SU-DHL-6 (cell line): Measurements from ENCODE around the gene SERPINI1.

Experiments
- H2AFZ ChIP-seq: fragments of 200-600 bp; sonication (generic); 2 replicates; pipeline ENCODE4 v1.6.1; 2014; ENCODE audit warnings: low read depth, mild to moderate bottlenecking, moderate library complexity, mixed read lengths, antibody characterized with exemption, low read length; ENCODE audit not compliant: severe bottlenecking
- H3F3A ChIP-seq: fragments of 200-600 bp; shearing (Covaris generic); 2 replicates; pipeline ENCODE4 v1.6.0; 2016; ENCODE audit warnings: antibody characterized with exemption, mild to moderate bottlenecking; ENCODE audit not compliant: insufficient read depth
- H3K27ac ChIP-seq: fragments of 200-600 bp; sonication (generic); 2 replicates; pipeline ENCODE4 v1.5.1; 2016; ENCODE audit warnings: low read depth, mild to moderate bottlenecking, low read length, moderate library complexity, mixed read lengths
- H3K27me3 ChIP-seq: fragments of 200-600 bp; sonication (generic), shearing (Covaris generic); 2 replicates; pipeline ENCODE4 v1.6.0; 2014; ENCODE audit warnings: mild to moderate bottlenecking, low read length
- H3K36me3 ChIP-seq: fragments of 200-600 bp; sonication (generic); 2 replicates; pipeline ENCODE4 v1.6.1; 2014; ENCODE audit warnings: mild to moderate bottlenecking, low read length, mixed read lengths
- H3K4me2 ChIP-seq: fragments of 300-600, 200-600 bp; shearing (Covaris generic), sonication (generic); 2 replicates; pipeline ENCODE4 v1.6.0; 2014; ENCODE audit warnings: low read length, low read depth, mild to moderate bottlenecking; ENCODE audit not compliant: poor library complexity, severe bottlenecking
- H3K4me3 ChIP-seq: fragments of 200-600 bp; sonication (generic); 2 replicates; pipeline ENCODE4 v1.5.1; 2014; ENCODE audit warnings: antibody characterized with exemption, low read length, mild to moderate bottlenecking, mixed read lengths; ENCODE audit not compliant: insufficient read depth, poor library complexity, severe bottlenecking
- H3K79me2 ChIP-seq: fragments of 200-600 bp; sonication (generic); 2 replicates; pipeline ENCODE4 v1.6.1; 2014; ENCODE audit warnings: mild to moderate bottlenecking, low read length, moderate library complexity; ENCODE audit not compliant: insufficient read depth
- H3K9ac ChIP-seq: fragments of 200-600 bp; sonication (generic); 2 replicates; pipeline ENCODE4 v1.7.0; 2014; ENCODE audit warnings: mild to moderate bottlenecking, low read length
- H3K9me2 ChIP-seq: fragments of 200-600 bp; sonication (generic); replicated peaks from 2 replicates; pipeline ENCODE4 v1.6.1; 2014; ENCODE audit warnings: low read length; ENCODE audit not compliant: insufficient read depth
- H3K9me3 ChIP-seq: fragments of 200-600 bp; sonication (generic); 2 replicates; pipeline ENCODE4 v1.6.1; 2014; ENCODE audit warnings: low read length, mixed read lengths; ENCODE audit not compliant: insufficient read depth
- H4K20me1 ChIP-seq: fragments of 200-600 bp; sonication (generic); 2 replicates; pipeline ENCODE4 v1.6.1; 2014; ENCODE audit warnings: low read depth, mild to moderate bottlenecking, antibody characterized with exemption, low read length, moderate library complexity, mixed read lengths
- CTCF ChIP-seq: fragments of 200-600 bp; sonication (generic); IDR thresholded peaks from one replicate; pipeline ENCODE4 v1.5.1; 2017; ENCODE audit warnings: antibody characterized with exemption, mild to moderate bottlenecking, low read length, moderate library complexity; ENCODE audit not compliant: insufficient read depth, poor library complexity, severe bottlenecking
- EZH2phosphoT487 ChIP-seq: fragments of 200-600 bp; sonication (generic), shearing (Covaris generic); conservative IDR thresholded peaks from 2 replicates; pipeline ENCODE4 v1.6.1; 2018; ENCODE audit warnings: mild to moderate bottlenecking, antibody characterized with exemption, low read length, moderate library complexity, mixed read lengths

SERPINI1 gene

DNA sequence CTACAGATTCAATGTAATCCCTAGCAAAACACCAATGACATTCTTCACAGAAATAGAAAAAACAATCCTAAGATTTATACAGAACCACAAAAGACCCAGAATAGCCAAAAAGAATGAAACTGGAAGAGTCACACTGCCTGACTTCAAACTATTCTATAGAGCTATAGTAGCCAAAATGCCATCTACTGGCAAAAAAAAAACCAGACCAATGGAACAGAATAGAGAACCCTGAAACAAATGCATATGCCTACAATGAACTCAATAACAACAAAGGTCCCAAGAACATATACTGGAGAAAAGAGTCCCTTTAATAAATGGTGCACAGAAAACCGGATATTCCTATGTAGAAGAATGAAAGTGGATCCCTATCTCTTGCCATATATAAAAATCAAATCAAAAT lies 20.6 kb upstream of the SERPINI1 start:
- Histone ChIP-seq H3K79me2 (peaks cover 73% of the 10 kb centered on the region), H3F3A (no peaks in the 10 kb centered on the region), H3K4me2 (no peak overlapping the region), H3K27me3 (no peaks in the 10 kb centered on the region), H3K9ac (no peak overlapping the region), H3K9me2 (no peaks in the 10 kb centered on the region), H3K36me3 (peaks cover 31% of the 10 kb centered on the region), H3K27ac (no peak overlapping the region), H3K9me3 (no peaks in the 10 kb centered on the region), H2AFZ (no peak overlapping the region), H4K20me1 (peaks cover 17% of the 10 kb centered on the region; the same call in 1 of the 2 replicates), H3K4me3 (no peak overlapping the region)
- no peak for TF ChIP-seq EZH2phosphoT487
- no peak for TF ChIP-seq CTCF

GRCh38 chr3:167716920-167717319 lies 18.6 kb upstream of the SERPINI1 start:
- Histone ChIP-seq H3K4me3 (no peak overlapping the region), H3K4me2 (no peak overlapping the region), H3K9me3 (no peaks in the 10 kb centered on the region), H3F3A (no peaks in the 10 kb centered on the region), H3K27me3 (no peaks in the 10 kb centered on the region), H4K20me1 (peaks cover 17% of the 10 kb centered on the region; the same call in 1 of the 2 replicates), H2AFZ (no peak overlapping the region), H3K9me2 (no peaks in the 10 kb centered on the region), H3K36me3 (peaks cover 45% of the 10 kb centered on the region), H3K79me2 (peaks cover 66% of the 10 kb centered on the region), H3K9ac (no peak overlapping the region), H3K27ac (no peak overlapping the region)
- TF ChIP-seq CTCF (no peak), EZH2phosphoT487 (no peak)

- Histone ChIP-seq H3K9ac (no peak overlapping the region), H4K20me1 (0 out of 2 replicates have a peak, but pooled peaks cover 4% of the 10 kb centered on the region), H3K27ac (no peak overlapping the region), H3K36me3 (peaks cover 37% of the 10 kb centered on the region), H3K4me3 (no peak overlapping the region), H3K79me2 (peaks cover 66% of the 10 kb centered on the region), H3F3A (no peaks in the 10 kb centered on the region), H3K4me2 (no peak overlapping the region), H3K9me2 (no peaks in the 10 kb centered on the region), H2AFZ (no peak overlapping the region), H3K9me3 (no peaks in the 10 kb centered on the region), H3K27me3 (no peaks in the 10 kb centered on the region)
- TF ChIP-seq CTCF: no peak
Measured at GRCh38 chr3:167718582-167718981, 16.9 kb upstream of the SERPINI1 start.
